Left ventricle myocardium superior (tissue), 1 donor: ENCODE data around the gene KANK2. TPM values are rescaled to one million over a fixed set of nuclear protein-coding genes. Genes with fewer than 3 reads are reported as not detected.
"Not testable (repeated sequence)": the region's sequence is repeated elsewhere in the genome, so short reads cannot be mapped to it uniquely, and the experiment has no call there.

Experiments
- ATAC-seq: fragments of 200-7000 bp; cut with Tn5 transposase; one replicate; pipeline ENCODE4 v1.9.1; 2020; ENCODE audit warnings: mild to moderate bottlenecking, moderate library complexity
- DNase-seq: peaks from one replicate; pipeline ENCODE4 v3.0.0-alpha.2; 2020
- intact Hi-C: fragments of 100-400 bp; cut with micrococcal nuclease; formaldehyde crosslinking; loops from one replicate; pipeline ENCODE4 v1.11.0; 2022
- total RNA-seq: library from RNA; stranded (reverse); fragmentation: NEBNext Ultra II Directional; extraction: Animal tissue kit (Norgen Biotek cat#: 25700); gene quantifications from one replicate; pipeline ENCODE4 v1.2.1, GENCODE V29; 2021
- donor health status: DM: no; HTN: yes; CAD: no; lungs with severe emphysema.

Gene KANK2
- total RNA-seq, 1 donor from 2014 or later, result 471 TPM

GRCh38 chr19:11179716-11180297, 17.5 kb downstream of the KANK2 start:
- intact Hi-C loops, result no loop called here
- peak; percentile 10 for ATAC-seq

GRCh38 chr19:11179145-11179465, 18.2 kb downstream of the KANK2 start:
- DNase-seq, ATAC-seq, intact Hi-C loops: not testable (repeated sequence)

More at GRCh38 chr19:11179716-11180297, 17.5 kb downstream of the KANK2 start:
- no peak for DNase-seq

GRCh38 chr19:11177592-11177991, 19.8 kb downstream of the KANK2 start:
- ATAC-seq, result no peak

GRCh38 chr19:11176466-11177193, 20.7 kb downstream of the KANK2 start:
- no peak for ATAC-seq
- intact Hi-C loops, result no loop called here
- DNase-seq, result no peak

More at GRCh38 chr19:11177592-11177991, 19.8 kb downstream of the KANK2 start:
- no peak for DNase-seq
- intact Hi-C loops, result no loop called here

GRCh38 chr19:11175920-11176319, 21.4 kb downstream of the KANK2 start:
- intact Hi-C loops, result no loop called here
- no peak for ATAC-seq
- no peak for DNase-seq

GRCh38 chr19:11174336-11174735, 23.0 kb downstream of the KANK2 start:
- intact Hi-C loops, result no loop called here
- DNase-seq (no peak), ATAC-seq (no peak)

- no peak for ATAC-seq
- intact Hi-C loops, result no loop called here
- DNase-seq, result no peak
Observed at GRCh38 chr19:11173516-11174155, 23.7 kb downstream of the KANK2 start.

GRCh38 chr19:11172576-11172975, 24.8 kb downstream of the KANK2 start:
- no peak for ATAC-seq
- DNase-seq, result no peak
- intact Hi-C loops, result no loop called here

GRCh38 chr19:11171144-11171543, 26.2 kb downstream of the KANK2 start:
- DNase-seq, result no peak
- intact Hi-C loops, result no loop called here
- ATAC-seq, result no peak

GRCh38 chr19:11169896-11170678, 27.3 kb downstream of the KANK2 start:
- ATAC-seq (no peak), DNase-seq (no peak)
- intact Hi-C loops, result no loop called here

- ATAC-seq, result no peak
- no peak for DNase-seq
- intact Hi-C loops, result no loop called here
Observed at GRCh38 chr19:11168568-11168967, 28.8 kb downstream of the KANK2 start.

GRCh38 chr19:11166281-11167142, 30.8 kb downstream of the KANK2 start:
- DNase-seq, result peak; percentile 73
- ATAC-seq, result peak; percentile 53
- intact Hi-C loops, result no loop called here

GRCh38 chr19:11165486-11166030, 31.8 kb downstream of the KANK2 start:
- intact Hi-C loops, result no loop called here
- ATAC-seq (no peak), DNase-seq (no peak)

GRCh38 chr19:11164879-11165406, 32.4 kb downstream of the KANK2 start:
- DNase-seq (peak; percentile 88), ATAC-seq (peak; percentile 77)
- intact Hi-C loops, result no loop called here

GRCh38 chr19:11164296-11164695, 33.0 kb downstream of the KANK2 start:
- ATAC-seq, result no peak
- DNase-seq, result no peak
- intact Hi-C loops, result no loop called here

GRCh38 chr19:11160440-11160768, 36.9 kb downstream of the KANK2 start:
- ATAC-seq, intact Hi-C loops, DNase-seq: not testable (repeated sequence)

GRCh38 chr19:11159598-11160439, 37.5 kb downstream of the KANK2 start:
- intact Hi-C loops, result no loop called here
- peak; percentile 7 for ATAC-seq
- DNase-seq, result no peak
